ENCODE measurements around the gene RBBP5.

RBBP5 gene

GRCh38 chr1:205128050-205128449, 6.3 kb upstream of the RBBP5 start:
- no peak for DNase-seq

GRCh38 chr1:205127646-205128045, 5.9 kb upstream of the RBBP5 start:
- DNase-seq, result no peak

GRCh38 chr1:205124726-205125125, 2.9 kb upstream of the RBBP5 start:
- no peak for DNase-seq

- no peak for DNase-seq
Measured at GRCh38 chr1:205122489-205122882, 708 bp upstream of the RBBP5 start.

GRCh38 chr1:205118752-205119151, 3.0 kb downstream of the RBBP5 start:
- DNase-seq, result no peak

GRCh38 chr1:205111354-205111753, 10.4 kb downstream of the RBBP5 start:
- no peak for DNase-seq

- DNase-seq, result no peak
Measured at GRCh38 chr1:205109711-205110110, 12.1 kb downstream of the RBBP5 start.

- DNase-seq, result no peak
Measured at GRCh38 chr1:205109269-205109668, 12.5 kb downstream of the RBBP5 start.

- no peak for DNase-seq
Measured at GRCh38 chr1:205108464-205108863, 13.3 kb downstream of the RBBP5 start.

GRCh38 chr1:205107327-205107726, 14.5 kb downstream of the RBBP5 start:
- no peak for DNase-seq

GRCh38 chr1:205102404-205102803, 19.4 kb downstream of the RBBP5 start:
- no peak for DNase-seq

- no peak for DNase-seq
Measured at GRCh38 chr1:205098242-205098641, 23.5 kb downstream of the RBBP5 start.

- no peak for DNase-seq
Measured at GRCh38 chr1:205095422-205095821, 26.4 kb downstream of the RBBP5 start.

GRCh38 chr1:205091043-205091740, 30.6 kb downstream of the RBBP5 start:
- DNase-seq, result no peak

GRCh38 chr1:205088341-205088740, 33.4 kb downstream of the RBBP5 start:
- DNase-seq, result no peak

- no peak for DNase-seq
Measured at GRCh38 chr1:205084360-205084759, 37.4 kb downstream of the RBBP5 start, which contains the start of gene TMEM81. Gene TMEM81, minus strand, starts transcription at chr1:205084460. Its CDS starts 140 bp downstream, at chr1:205084320.

- no peak for DNase-seq
Measured at GRCh38 chr1:205082431-205082830, 39.3 kb downstream of the RBBP5 start.

GRCh38 chr1:205077934-205078311, 43.9 kb downstream of the RBBP5 start:
- DNase-seq, result peak; percentile 62

GRCh38 chr1:205077158-205077933, 44.4 kb downstream of the RBBP5 start:
- peak; percentile 25 for DNase-seq

- no peak for DNase-seq
Measured at GRCh38 chr1:205076245-205076761, 45.5 kb downstream of the RBBP5 start.

- DNase-seq, result no peak
Measured at GRCh38 chr1:205075642-205076155, 46.1 kb downstream of the RBBP5 start.

- DNase-seq, result no peak
Measured at GRCh38 chr1:205074513-205074912, 47.3 kb downstream of the RBBP5 start.

- DNase-seq, result no peak
Measured at GRCh38 chr1:205074084-205074483, 47.7 kb downstream of the RBBP5 start.

GRCh38 chr1:205073511-205073910, 48.3 kb downstream of the RBBP5 start:
- DNase-seq, result no peak

Data from fibroblast of upper back skin (primary cell).